ENCODE results near the gene MIB1.

The MIB1 gene

GRCh38 chr18:21803495-21803894 is 62.9 kb downstream of the MIB1 start:
- no peaks in the 10 kb centered on the region for H3K9me3 ChIP-seq (ENCODE audit: control insufficient read depth, insufficient read depth, low read depth, low read length)
- TF ChIP-seq ZNF518A (tag by site-specific recombination; conservative IDR thresholded peaks at IDR 0.05; ENCODE audit: low read depth) (no peak), SALL2 (tag by site-specific recombination; IDR thresholded peaks at IDR 0.05; ENCODE audit: borderline replicate concordance) (no peak), ZNF530 (tag by site-specific recombination; IDR thresholded peaks at IDR 0.05; ENCODE audit: low read depth) (no peak), SP2 (tag by site-specific recombination; IDR thresholded peaks at IDR 0.05) (no peak), ZSCAN5A (tag by site-specific recombination; IDR thresholded peaks at IDR 0.05) (no peak), ZNF621 (tag by site-specific recombination; IDR thresholded peaks at IDR 0.05) (no peak), REST (tag by site-specific recombination; IDR thresholded peaks at IDR 0.05) (no peak), SCRT1 (tag by site-specific recombination; IDR thresholded peaks at IDR 0.05; ENCODE audit: borderline replicate concordance) (no peak), KLF17 (tag by site-specific recombination; IDR thresholded peaks at IDR 0.05) (no peak), ZNF560 (tag by site-specific recombination; IDR thresholded peaks at IDR 0.05; ENCODE audit: borderline replicate concordance) (no peak), ZNF423 (tag by site-specific recombination; IDR thresholded peaks at IDR 0.05) (no peak), ZNF391 (tag by site-specific recombination; IDR thresholded peaks at IDR 0.05; ENCODE audit: borderline replicate concordance, low read depth) (no peak), ZNF521 (tag by site-specific recombination; IDR thresholded peaks at IDR 0.05) (no peak)
- TF ChIP-seq, protein P1, sequence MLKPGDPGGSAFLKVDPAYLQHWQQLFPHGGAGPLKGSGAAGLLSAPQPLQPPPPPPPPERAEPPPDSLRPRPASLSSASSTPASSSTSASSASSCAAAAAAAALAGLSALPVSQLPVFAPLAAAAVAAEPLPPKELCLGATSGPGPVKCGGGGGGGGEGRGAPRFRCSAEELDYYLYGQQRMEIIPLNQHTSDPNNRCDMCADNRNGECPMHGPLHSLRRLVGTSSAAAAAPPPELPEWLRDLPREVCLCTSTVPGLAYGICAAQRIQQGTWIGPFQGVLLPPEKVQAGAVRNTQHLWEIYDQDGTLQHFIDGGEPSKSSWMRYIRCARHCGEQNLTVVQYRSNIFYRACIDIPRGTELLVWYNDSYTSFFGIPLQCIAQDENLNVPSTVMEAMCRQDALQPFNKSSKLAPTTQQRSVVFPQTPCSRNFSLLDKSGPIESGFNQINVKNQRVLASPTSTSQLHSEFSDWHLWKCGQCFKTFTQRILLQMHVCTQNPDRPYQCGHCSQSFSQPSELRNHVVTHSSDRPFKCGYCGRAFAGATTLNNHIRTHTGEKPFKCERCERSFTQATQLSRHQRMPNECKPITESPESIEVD (tag by site-specific recombination; IDR thresholded peaks at IDR 0.05) = no peak
- TF ChIP-seq, protein P2, sequence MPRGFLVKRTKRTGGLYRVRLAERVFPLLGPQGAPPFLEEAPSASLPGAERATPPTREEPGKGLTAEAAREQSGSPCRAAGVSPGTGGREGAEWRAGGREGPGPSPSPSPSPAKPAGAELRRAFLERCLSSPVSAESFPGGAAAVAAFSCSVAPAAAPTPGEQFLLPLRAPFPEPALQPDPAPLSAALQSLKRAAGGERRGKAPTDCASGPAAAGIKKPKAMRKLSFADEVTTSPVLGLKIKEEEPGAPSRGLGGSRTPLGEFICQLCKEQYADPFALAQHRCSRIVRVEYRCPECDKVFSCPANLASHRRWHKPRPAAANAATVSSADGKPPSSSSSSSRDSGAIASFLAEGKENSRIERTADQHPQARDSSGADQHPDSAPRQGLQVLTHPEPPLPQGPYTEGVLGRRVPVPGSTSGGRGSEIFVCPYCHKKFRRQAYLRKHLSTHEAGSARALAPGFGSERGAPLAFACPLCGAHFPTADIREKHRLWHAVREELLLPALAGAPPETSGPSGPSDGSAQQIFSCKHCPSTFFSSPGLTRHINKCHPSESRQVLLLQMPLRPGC (tag by site-specific recombination; IDR thresholded peaks at IDR 0.05) = no peak
- H3K4me3 ChIP-seq (ENCODE audit: low read depth, low read length) = no peak overlapping the region
- H3K27ac ChIP-seq (ENCODE audit: extremely low read depth, low read depth, low read length) = no peak overlapping the region
- ChIA-PET POLR2A (no interaction called here), CTCF (interaction anchor here (0.6 to 0.7 kb wide), 2 partner anchors 70 to 567 kb away, joined by 3 to 5 read pairs; no protein-coding TSS in a partner anchor)
- H3K36me3 ChIP-seq (ENCODE audit: control insufficient read depth in 2 of 2, insufficient read depth in 1 of 2, low read length in 2 of 2) = peaks cover 26 to 55% of the 10 kb centered on the region in 2 experiments
- H3K4me1 ChIP-seq (ENCODE audit: control insufficient read depth, insufficient read depth, low read length) = no peaks in the 10 kb centered on the region

Data from HEK293 (cell line).